Keratinocyte (primary cell): Measurements from ENCODE around the gene RPL29. TPM values are rescaled to one million over a fixed set of nuclear protein-coding genes. Genes with fewer than 3 reads are reported as not detected.

Experiments
- DNase-seq: peaks from one replicate; pipeline ENCODE4 v3.0.0-alpha.2; 2011; ENCODE audit warnings: low read depth, missing footprints, low spot score
- FAIRE-seq: peaks from 2 replicates; lab custom pipeline; 2011; peaks lifted over from hg19 to GRCh38; lab: Jason Lieb, UNC
- H2AFZ ChIP-seq: 2 replicates; pipeline ENCODE4 v1.6.0; 2012; ENCODE audit warnings: low read length, control low read depth, inconsistent platforms; ENCODE audit not compliant: control insufficient read depth
- H3K27ac ChIP-seq: 2 replicates; pipeline ENCODE4 v1.5.1; 2011; ENCODE audit warnings: low read length; ENCODE audit not compliant: control insufficient read depth, insufficient read depth
- H3K27me3 ChIP-seq: 3 replicates; pipeline ENCODE4 v1.6.0; 2011; ENCODE audit warnings: low read length; ENCODE audit not compliant: control insufficient read depth, insufficient read depth; ENCODE audit errors: extremely low read depth
- H3K36me3 ChIP-seq, 2 experiments: 2 replicates in 1 of 2; 3 replicates in 1 of 2; pipeline ENCODE4 v1.5.1; 2011; ENCODE audit warnings: low read length in 2 of 2, mild to moderate bottlenecking in 1 of 2; ENCODE audit not compliant: control insufficient read depth in 2 of 2, insufficient read depth in 2 of 2; ENCODE audit errors: extremely low read depth in 1 of 2
- H3K4me1 ChIP-seq: 3 replicates; pipeline ENCODE4 v1.5.1; 2011; ENCODE audit warnings: low read length; ENCODE audit not compliant: control insufficient read depth, insufficient read depth; ENCODE audit errors: extremely low read depth
- H3K4me2 ChIP-seq: 3 replicates; pipeline ENCODE4 v1.6.0; 2011; ENCODE audit warnings: low read depth, low read length; ENCODE audit not compliant: control insufficient read depth, insufficient read depth; ENCODE audit errors: extremely low read depth
- H3K4me3 ChIP-seq, 3 experiments: fragments of 200-600 bp in 1 of 3; sonication (generic) in 1 of 3; 2 replicates in 2 of 3; 3 replicates in 1 of 3; pipeline ENCODE4 v1.5.1; 2011 to 2016; ENCODE audit warnings: low read length in 3 of 3, mild to moderate bottlenecking in 3 of 3, control low read depth in 2 of 3, inconsistent platforms in 1 of 3, low read depth in 1 of 3, mixed read lengths in 1 of 3, mixed run types in 1 of 3, moderate library complexity in 1 of 3; ENCODE audit not compliant: control insufficient read depth in 2 of 3, insufficient read depth in 2 of 3; ENCODE audit errors: extremely low read depth in 1 of 3
- H3K79me2 ChIP-seq: 2 replicates; pipeline ENCODE4 v1.6.0; 2012; ENCODE audit warnings: low read length; ENCODE audit not compliant: control insufficient read depth, insufficient read depth
- H3K9ac ChIP-seq: 3 replicates; pipeline ENCODE4 v1.6.0; 2011; ENCODE audit warnings: low read length; ENCODE audit not compliant: control insufficient read depth, insufficient read depth; ENCODE audit errors: extremely low read depth
- H3K9me1 ChIP-seq: 3 replicates; pipeline ENCODE4 v1.6.0; 2011; ENCODE audit warnings: low read length; ENCODE audit not compliant: control insufficient read depth, insufficient read depth; ENCODE audit errors: extremely low read depth
- H3K9me3 ChIP-seq: 2 replicates; pipeline ENCODE4 v1.5.1; 2012; ENCODE audit warnings: low read depth, low read length; ENCODE audit not compliant: control insufficient read depth
- H4K20me1 ChIP-seq: 3 replicates; pipeline ENCODE4 v1.6.0; 2011; ENCODE audit warnings: low read length; ENCODE audit not compliant: control insufficient read depth, insufficient read depth; ENCODE audit errors: extremely low read depth
- CTCF ChIP-seq, 3 experiments: IDR thresholded peaks in 1 of 3; conservative IDR thresholded peaks in 1 of 3; optimal IDR thresholded peaks in 1 of 3; 2 replicates in 2 of 3; 3 replicates in 1 of 3; pipeline versions ENCODE3 to v1.5.1; 2011; ENCODE audit warnings: low read length in 3 of 3, mild to moderate bottlenecking in 3 of 3, moderate library complexity in 2 of 3, control low read depth in 1 of 3, inconsistent platforms in 1 of 3; ENCODE audit not compliant: insufficient read depth in 2 of 3; ENCODE audit errors: extremely low read depth in 1 of 3
- EZH2 ChIP-seq: IDR thresholded peaks from one replicate; pipeline ENCODE4 v1.6.1; 2012; ENCODE audit warnings: inconsistent platforms, mild to moderate bottlenecking, low read length, moderate library complexity
- dilution Hi-C: fragments of 300-500 bp; cut with MboI; formaldehyde crosslinking; loops from one replicate; pipeline ENCODE4 v1.7.0; 2020; ENCODE audit warnings: low sequenced_read_pairs; ENCODE audit not compliant: extremely low pct_ligation_motif_present
- polyA plus RNA-seq, 5 experiments: library from polyadenylated mRNA; depleted of rRNA in 3 of 5; stranded (reverse) in 3 of 5; stranded (forward) in 1 of 5; unstranded in 1 of 5; fragments of >200 nt; gene quantifications; 1 replicate in 1 of 5; 2 replicates in 3 of 5; 3 replicates in 1 of 5; pipeline versions ENCODE4 v1.2.1 to v1.2.3, GENCODE V29; 2011 to 2012; ENCODE audit warnings: missing spikeins in 2 of 5, low read depth in 1 of 5, low replicate concordance in 1 of 5

RPL29 gene
- polyA plus RNA-seq, 1 donor (not counting 4 experiments of a cell fraction or from before 2014, with no cell fraction given), result 1,648 TPM

GRCh38 chr3:51947215-51947900 lies 48.3 kb downstream of the RPL29 start:
- no peaks in the 10 kb centered on the region for H3K9me3 ChIP-seq

GRCh38 chr3:51946796-51947195 lies 48.9 kb downstream of the RPL29 start:
- Histone ChIP-seq H3K27ac (no peak overlapping the region), H3K9me3 (no peaks in the 10 kb centered on the region), H3K36me3 (peaks cover 0 to 1% of the 10 kb centered on the region in 2 experiments), H3K27me3 (peaks cover 2% of the 10 kb centered on the region), H3K9me1 (no peaks in the 10 kb centered on the region), H3K9ac (no peak overlapping the region), H3K4me1 (peaks cover 10% of the 10 kb centered on the region), H3K4me2 (no peak overlapping the region), H3K4me3 (no peak overlapping the region), H4K20me1 (no peaks in the 10 kb centered on the region), H3K79me2 (no peaks in the 10 kb centered on the region), H2AFZ (no peak overlapping the region)
- TF ChIP-seq CTCF (optimal IDR thresholded peaks at IDR 0.05 in 1 of 3, IDR thresholded peaks at IDR 0.05 in 1 of 3, conservative IDR thresholded peaks at IDR 0.05 in 1 of 3; ENCODE audit: extremely low read depth in 1 of 3, insufficient read depth in 2 of 3, low read length in 3 of 3), result no peak
- no peak for TF ChIP-seq EZH2
- FAIRE-seq, result no peak
- dilution Hi-C loops, result no loop called here
- no peak for DNase-seq

More at GRCh38 chr3:51947215-51947900, 48.3 kb downstream of the RPL29 start:
- H3K27ac ChIP-seq, result no peak overlapping the region
- H3K4me3 ChIP-seq, result no peak overlapping the region
- dilution Hi-C loops, result no loop called here
- no peaks in the 10 kb centered on the region for H3K9me1 ChIP-seq
- no peak overlapping the region for H3K9ac ChIP-seq
- H3K4me2 ChIP-seq, result no peak overlapping the region
- H3K27me3 ChIP-seq, result peaks cover 2% of the 10 kb centered on the region
- no peaks in the 10 kb centered on the region for H3K79me2 ChIP-seq
- TF ChIP-seq EZH2 (no peak), CTCF (optimal IDR thresholded peaks at IDR 0.05 in 1 of 3, IDR thresholded peaks at IDR 0.05 in 1 of 3, conservative IDR thresholded peaks at IDR 0.05 in 1 of 3; ENCODE audit: extremely low read depth in 1 of 3, insufficient read depth in 2 of 3, low read length in 3 of 3) (no peak)
- FAIRE-seq (no peak), DNase-seq (no peak)
- H4K20me1 ChIP-seq, result no peaks in the 10 kb centered on the region
- no peak overlapping the region for H2AFZ ChIP-seq
- H3K4me1 ChIP-seq, result peaks cover 8% of the 10 kb centered on the region
- peaks cover 0 to 1% of the 10 kb centered on the region in 2 experiments for H3K36me3 ChIP-seq
